GM18867 (cell line): Measurements from ENCODE around the gene SLU7.

Source experiments
- ATAC-seq: cut with Tn5 transposase; IDR thresholded peaks from one replicate; pipeline ENCODE4 v1.9.1; 2021; ENCODE audit warnings: mild to moderate bottlenecking, moderate library complexity; ENCODE audit not compliant: unreplicated experiment

The SLU7 gene

GRCh38 chr5:160420331-160420610 lies 1.4 kb upstream of the SLU7 start:
- ATAC-seq = no peak

GRCh38 chr5:160419458-160420330 lies 813 bp upstream of the SLU7 start:
- ATAC-seq = peak; percentile 37

- peak; percentile 77 for ATAC-seq
Observed at GRCh38 chr5:160399402-160400353, 19.2 kb downstream of the SLU7 start, which contains the start of gene FAM200C. FAM200C (minus strand) TSS chr5:160400054; CDS start chr5:160395490, 4,564 bp downstream.

- no peak for ATAC-seq
Observed at GRCh38 chr5:160398806-160399205, 20.1 kb downstream of the SLU7 start.

GRCh38 chr5:160397492-160397891 lies 21.4 kb downstream of the SLU7 start:
- no peak for ATAC-seq

DNA sequence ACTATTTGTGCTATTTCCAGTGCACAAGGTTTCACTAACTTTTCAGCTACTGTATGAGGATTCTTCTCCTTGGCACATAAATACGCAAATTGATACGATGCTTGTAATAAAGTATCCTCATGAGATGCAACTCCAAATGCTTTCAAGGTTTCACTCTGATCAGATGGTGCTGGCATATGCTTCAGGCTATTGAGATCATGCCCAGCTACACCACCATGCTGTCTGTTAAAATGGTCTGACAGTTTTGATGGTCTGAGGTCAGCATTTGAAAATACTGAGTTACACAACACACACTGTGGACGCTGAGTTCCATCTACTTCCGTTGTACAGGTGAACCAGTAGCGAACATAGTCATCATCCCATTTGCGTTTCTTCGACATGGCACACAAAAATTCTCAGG lies 23.8 kb downstream of the SLU7 start:
- no peak for ATAC-seq

DNA sequence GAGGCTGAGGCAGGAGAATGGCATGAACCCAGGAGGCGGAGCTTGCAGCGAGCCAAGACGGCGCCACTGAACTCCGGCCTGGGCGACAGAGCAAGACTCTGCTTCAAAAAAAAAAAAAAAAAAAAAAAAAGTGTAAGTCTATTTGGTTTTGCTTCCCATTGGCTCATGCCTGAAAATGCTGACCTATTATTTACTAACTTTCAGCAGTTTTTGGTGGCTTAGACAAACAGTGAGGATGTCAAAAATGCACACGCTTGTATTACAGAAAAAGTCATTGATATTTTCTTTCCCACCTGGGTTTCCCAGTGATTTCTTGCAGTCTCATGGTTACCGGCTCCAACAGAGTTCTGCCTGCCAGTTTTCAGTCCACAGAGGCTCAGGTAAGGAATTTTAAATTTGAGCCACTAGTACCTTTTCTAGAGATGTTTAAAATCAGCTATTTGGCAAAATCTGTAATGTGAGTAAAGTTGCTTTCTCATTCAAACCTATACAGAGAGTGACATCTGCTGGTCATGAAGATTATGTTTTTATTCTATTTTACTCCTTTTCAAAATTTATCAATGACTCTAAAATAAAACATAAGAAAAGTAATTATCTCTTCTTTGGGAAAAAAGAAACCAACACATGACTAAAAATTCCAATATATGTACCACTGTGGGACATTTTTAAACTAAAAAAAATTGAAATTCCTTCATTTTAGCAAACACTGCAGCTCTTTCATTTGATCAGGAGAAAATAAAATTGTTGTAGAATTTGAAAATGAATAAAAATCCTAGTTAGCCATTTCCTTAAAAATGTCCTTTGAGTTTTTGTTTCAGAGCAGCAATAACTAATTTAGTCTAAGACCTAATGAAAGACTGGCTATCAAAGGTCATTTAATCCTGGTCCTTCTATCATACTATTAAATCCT lies 27.8 kb downstream of the SLU7 start:
- no peak for ATAC-seq

DNA sequence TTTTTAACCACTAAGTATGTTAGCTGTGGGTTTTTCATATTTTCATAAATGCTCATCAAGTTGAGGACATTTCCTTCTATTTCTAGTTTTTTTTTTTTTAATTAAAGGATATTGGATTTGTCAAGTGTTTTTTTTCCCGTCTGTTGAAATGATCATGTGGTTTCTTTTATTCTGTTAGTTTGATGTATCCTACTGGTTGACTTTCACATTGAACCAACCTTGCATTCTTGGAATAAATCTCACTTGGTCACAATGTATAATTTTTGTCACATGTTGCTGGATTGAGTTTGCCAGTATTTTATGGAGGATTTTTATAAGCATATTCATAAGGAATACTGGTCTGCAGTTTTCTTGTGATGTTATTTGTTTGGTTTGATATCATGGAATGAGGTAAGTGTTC lies 31.4 kb downstream of the SLU7 start:
- no peak for ATAC-seq

DNA sequence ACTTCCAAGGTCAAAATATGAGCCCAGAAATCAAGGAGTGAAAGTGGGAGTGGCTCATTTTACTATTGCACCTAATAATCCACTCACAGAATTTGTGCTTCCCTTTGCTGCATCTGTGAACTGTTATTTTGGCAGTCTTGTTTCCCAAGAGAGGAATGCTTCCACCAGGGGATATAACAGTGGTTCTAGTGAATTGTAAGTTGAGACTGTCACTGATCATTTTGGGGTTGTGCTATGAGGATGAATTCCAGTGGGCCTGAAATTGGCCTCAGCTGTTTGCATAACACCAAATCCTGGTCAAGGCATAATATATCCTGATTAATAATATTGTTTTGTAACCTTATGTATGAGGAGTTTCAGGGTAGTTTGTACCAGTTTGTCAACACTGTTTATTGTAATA lies 33.4 kb downstream of the SLU7 start:
- no peak for ATAC-seq

- no peak for ATAC-seq
Observed at GRCh38 chr5:160384681-160385080, 34.2 kb downstream of the SLU7 start.

DNA sequence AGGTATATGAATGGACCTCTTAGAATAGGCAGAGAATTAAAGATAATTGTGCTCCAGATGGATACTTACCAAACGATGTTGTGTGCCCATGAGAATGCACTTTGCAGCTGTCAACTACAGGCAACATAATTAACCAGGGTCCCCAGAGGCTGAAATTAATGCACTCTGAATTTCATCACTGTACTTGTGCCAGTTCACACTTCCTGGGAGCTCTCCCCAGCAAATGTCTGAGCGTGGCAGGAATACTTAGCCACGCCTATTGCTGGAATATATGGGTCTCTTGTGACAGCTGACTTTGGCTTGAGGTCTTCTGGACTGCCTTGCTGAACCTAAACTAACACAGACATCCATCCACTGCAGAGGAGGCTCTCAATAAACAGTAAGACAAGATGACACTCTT lies 36.5 kb downstream of the SLU7 start:
- ATAC-seq = no peak

GRCh38 chr5:160380041-160380440 lies 38.8 kb downstream of the SLU7 start:
- ATAC-seq = no peak

GRCh38 chr5:160379511-160379910 lies 39.4 kb downstream of the SLU7 start:
- ATAC-seq = no peak

GRCh38 chr5:160378330-160378729 lies 40.6 kb downstream of the SLU7 start:
- no peak for ATAC-seq

GRCh38 chr5:160377651-160378050 lies 41.2 kb downstream of the SLU7 start:
- no peak for ATAC-seq

- ATAC-seq = no peak
Observed at GRCh38 chr5:160376416-160376815, 42.5 kb downstream of the SLU7 start.

- ATAC-seq = no peak
Observed at GRCh38 chr5:160375701-160376100, 43.2 kb downstream of the SLU7 start.

GRCh38 chr5:160375166-160375565 lies 43.7 kb downstream of the SLU7 start:
- no peak for ATAC-seq

DNA sequence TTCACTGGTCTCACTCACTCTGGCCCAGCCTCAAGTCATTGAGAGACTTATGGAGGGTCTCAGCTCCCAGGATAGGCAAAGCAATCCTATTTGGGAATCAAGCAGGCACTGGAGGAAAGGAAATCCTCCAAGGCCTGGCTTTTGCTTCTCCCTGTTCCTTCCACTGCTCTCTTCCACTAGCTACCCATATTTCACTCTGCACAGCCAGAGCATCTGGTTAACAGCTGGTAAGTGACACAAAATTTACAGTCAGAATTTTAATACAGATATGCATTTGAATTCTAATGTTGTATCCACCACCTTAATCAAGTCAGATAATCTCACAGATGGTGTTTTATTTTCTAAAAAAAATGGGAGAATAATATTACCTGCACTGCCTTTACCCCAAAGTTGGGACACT lies 47.6 kb downstream of the SLU7 start:
- no peak for ATAC-seq

DNA sequence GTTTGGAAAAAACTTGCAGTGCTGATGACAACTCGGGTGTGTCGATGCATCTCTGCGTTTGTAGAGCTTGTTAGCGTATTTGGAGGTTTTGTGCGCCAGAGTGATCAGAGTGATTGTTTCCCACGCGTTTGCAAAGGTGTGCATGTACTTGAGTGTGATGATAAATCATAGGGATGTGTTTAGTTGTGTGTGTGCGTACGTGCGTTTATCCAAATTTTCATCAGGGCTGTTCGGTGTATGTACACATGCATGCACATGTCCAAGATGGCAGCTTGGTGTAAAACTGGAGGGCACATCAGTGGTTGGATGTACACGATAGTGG lies 48.2 kb downstream of the SLU7 start:
- no peak for ATAC-seq
